Astrocyte of the spinal cord (primary cell): ENCODE measurements around the gene MEI4.
A peak's percentile ranks its signal among the peaks of the same experiment; 100 is the strongest.

Experiments used
- DNase-seq: peaks from one replicate; pipeline ENCODE4 v3.0.0; 2011; ENCODE audit warnings: low read depth, low spot score
- H3K4me3 ChIP-seq: 2 replicates; pipeline ENCODE4 v1.5.1; 2011; ENCODE audit warnings: low read depth, mild to moderate bottlenecking, low read length, moderate library complexity
- CTCF ChIP-seq: IDR thresholded peaks from 2 replicates; pipeline ENCODE4 v1.5.1; 2012; ENCODE audit warnings: low read depth, mild to moderate bottlenecking, low read length, inconsistent platforms
- in situ Hi-C: cut with HindIII; loops from 2 replicates; pipeline ENCODE4 v1.10.0; 2017; ENCODE audit warnings: low sequenced_read_pairs

The MEI4 gene

GRCh38 chr6:77652739-77653138 lies at the start of gene MEI4:
TSS of gene MEI4 (plus strand) at chr6:77653039. CDS start at chr6:77690672, 37,633 bp downstream.
- DNase-seq = no peak
- in situ Hi-C loops = no loop called here
- no peak for TF ChIP-seq CTCF
- H3K4me3 ChIP-seq = no peak within 1 kb of the TSS

- H3K4me3 ChIP-seq = no peak overlapping the region
- TF ChIP-seq CTCF = no peak
- DNase-seq = no peak
- in situ Hi-C loops = no loop called here
These were observed 48.4 kb upstream of the MEI4 start for GRCh38 chr6:77604476-77604875.

GRCh38 chr6:77607004-77607403 lies 45.8 kb upstream of the MEI4 start:
- DNase-seq = no peak
- no peak for TF ChIP-seq CTCF
- H3K4me3 ChIP-seq = no peak overlapping the region
- in situ Hi-C loops = no loop called here

GRCh38 chr6:77609106-77609505 lies 43.7 kb upstream of the MEI4 start:
- no peak for DNase-seq
- no peak for TF ChIP-seq CTCF
- no peak overlapping the region for H3K4me3 ChIP-seq
- in situ Hi-C loops = no loop called here

GRCh38 chr6:77619114-77619513 lies 33.7 kb upstream of the MEI4 start:
- TF ChIP-seq CTCF = no peak
- in situ Hi-C loops = no loop called here

GRCh38 chr6:77620278-77620882 lies 32.5 kb upstream of the MEI4 start:
- peak; percentile 7 for DNase-seq
- no peak overlapping the region for H3K4me3 ChIP-seq
- peak; percentile 50 for TF ChIP-seq CTCF
- in situ Hi-C loops = no loop called here

More at GRCh38 chr6:77619114-77619513, 33.7 kb upstream of the MEI4 start:
- DNase-seq = no peak
- no peak overlapping the region for H3K4me3 ChIP-seq
